Measurements from ENCODE around the gene ARHGAP42.

Gene ARHGAP42

GRCh38 chr11:100932474-100933100, 245.5 kb downstream of the ARHGAP42 start:
- no peak for DNase-seq

GRCh38 chr11:100936781-100937180, 249.7 kb downstream of the ARHGAP42 start:
- no peak for DNase-seq

DNA sequence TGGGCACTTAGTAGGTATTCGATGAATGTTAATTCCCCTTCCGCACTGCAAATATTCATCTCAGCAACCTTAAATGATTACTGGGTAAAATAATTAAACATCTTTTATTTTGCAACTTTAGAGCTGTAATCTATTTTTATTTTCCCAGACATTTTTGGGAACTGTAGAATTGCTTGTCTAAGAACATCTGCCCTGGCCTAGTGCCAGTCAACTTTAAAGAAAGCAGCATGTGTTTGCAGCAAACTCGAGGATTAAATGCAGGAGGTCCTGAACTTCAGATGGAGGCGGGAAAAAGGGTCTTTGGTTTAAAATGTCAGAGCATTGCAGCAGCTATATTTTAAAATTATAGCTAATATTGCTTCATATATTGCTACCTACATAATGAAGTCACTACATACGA, 252.5 kb downstream of the ARHGAP42 start:
- no peak for DNase-seq

DNA sequence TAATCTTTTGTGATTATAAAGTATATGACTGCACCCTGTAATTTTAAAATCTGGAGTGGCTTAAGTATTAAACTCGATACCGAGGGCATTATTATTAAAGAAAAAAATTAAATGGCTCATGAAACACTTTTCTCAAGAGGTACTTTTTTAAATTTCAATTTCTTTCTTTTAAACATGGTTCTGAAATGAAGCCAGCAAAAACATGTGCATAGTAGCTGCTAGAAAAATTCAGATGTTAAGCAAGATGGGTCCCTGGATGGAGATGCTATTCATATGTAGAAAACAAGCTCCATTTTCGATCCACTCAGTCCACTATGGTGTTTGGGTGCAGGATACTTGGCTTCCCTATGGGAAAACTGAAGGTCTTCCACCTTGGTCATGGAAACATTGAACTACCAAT, 253.0 kb downstream of the ARHGAP42 start:
- no peak for DNase-seq

- DNase-seq = no peak
Observed at GRCh38 chr11:100941033-100941432, 253.9 kb downstream of the ARHGAP42 start.

- DNase-seq = no peak
Observed at GRCh38 chr11:100942016-100942415, 254.9 kb downstream of the ARHGAP42 start.

DNA sequence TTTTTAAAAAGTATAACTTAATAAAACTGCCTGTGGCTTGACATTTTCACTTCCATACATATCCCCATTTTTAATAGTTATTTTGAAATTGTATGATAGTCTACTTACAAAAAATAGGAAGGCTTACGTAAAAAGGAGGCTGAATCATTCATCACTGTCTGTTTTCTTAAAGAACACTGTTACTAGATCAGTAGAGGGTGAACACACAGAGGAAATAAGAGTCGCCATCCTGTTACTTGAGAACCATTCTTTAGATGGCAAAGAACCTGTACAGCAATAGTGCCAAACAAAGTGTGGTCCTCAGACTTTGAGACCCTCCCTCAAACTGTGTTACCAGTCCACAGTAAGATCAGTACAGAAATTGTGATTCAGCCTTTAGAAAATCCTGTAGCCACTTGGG, 261.8 kb downstream of the ARHGAP42 start:
- no peak for DNase-seq

DNA sequence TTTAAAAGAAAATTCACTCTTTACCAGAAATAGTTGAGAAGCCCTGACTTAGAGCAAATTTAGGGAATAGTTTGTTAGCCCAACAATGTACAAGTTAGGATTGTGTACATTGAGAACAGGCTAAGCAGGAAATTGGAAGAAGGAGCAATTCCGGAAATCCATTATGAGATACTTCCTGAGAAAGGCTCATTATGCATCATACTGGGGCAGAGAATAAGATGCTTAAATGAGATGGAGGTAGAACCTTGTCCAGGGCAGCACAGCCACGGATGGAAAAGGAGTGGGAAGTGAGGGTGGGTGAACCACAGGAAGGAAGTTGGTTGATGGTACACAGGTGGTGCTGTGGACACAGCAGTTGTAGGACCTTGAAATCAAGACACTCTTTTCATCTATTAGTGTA, 262.4 kb downstream of the ARHGAP42 start:
- DNase-seq = no peak

DNA sequence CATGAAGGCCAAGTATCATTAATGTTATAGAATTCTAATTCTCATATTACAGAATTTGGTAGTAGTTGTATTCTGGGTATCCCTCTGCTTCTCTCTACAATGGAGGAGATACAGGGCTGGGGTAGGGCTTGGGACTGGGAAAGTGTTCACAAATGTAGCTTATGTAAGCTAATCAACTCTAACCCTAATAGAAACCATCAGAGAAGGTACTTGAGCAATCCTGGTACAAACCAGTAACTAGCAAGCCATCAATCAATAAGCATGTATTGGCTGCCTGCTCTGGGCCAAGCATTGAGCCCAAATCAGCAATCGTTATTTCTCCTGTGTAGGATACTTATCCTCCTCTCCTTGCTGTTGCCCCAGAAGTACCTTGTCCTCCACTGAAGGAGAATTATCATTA, 268.2 kb downstream of the ARHGAP42 start:
- DNase-seq = no peak

GRCh38 chr11:100956351-100956750, 269.3 kb downstream of the ARHGAP42 start:
- DNase-seq = no peak

GRCh38 chr11:100957499-100957898, 270.4 kb downstream of the ARHGAP42 start:
- no peak for DNase-seq

GRCh38 chr11:100961633-100962032, 274.5 kb downstream of the ARHGAP42 start:
- no peak for DNase-seq

DNA sequence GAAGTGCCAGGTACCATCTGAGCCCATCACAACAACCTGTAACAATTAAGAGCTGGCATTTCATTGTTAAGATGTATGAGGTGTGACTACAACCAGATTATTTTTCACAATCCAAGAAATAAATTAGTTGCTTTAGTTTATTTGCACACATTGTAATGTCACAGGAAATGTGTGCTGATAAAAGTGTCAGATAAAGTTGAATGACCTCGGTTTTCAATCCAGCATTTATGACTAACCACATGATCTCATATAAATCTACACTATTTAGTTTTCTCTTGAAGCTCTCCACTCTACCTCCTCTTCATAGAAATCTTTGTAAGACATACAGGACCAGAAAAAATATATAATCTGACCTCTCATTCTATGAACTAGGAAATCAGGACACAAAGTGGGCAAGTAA, 276.3 kb downstream of the ARHGAP42 start:
- DNase-seq = no peak

- DNase-seq = no peak
Observed at GRCh38 chr11:100964435-100964834, 277.3 kb downstream of the ARHGAP42 start.

GRCh38 chr11:100965346-100965745, 278.3 kb downstream of the ARHGAP42 start:
- no peak for DNase-seq

- DNase-seq = no peak
Observed at GRCh38 chr11:100966366-100966765, 279.3 kb downstream of the ARHGAP42 start.

DNA sequence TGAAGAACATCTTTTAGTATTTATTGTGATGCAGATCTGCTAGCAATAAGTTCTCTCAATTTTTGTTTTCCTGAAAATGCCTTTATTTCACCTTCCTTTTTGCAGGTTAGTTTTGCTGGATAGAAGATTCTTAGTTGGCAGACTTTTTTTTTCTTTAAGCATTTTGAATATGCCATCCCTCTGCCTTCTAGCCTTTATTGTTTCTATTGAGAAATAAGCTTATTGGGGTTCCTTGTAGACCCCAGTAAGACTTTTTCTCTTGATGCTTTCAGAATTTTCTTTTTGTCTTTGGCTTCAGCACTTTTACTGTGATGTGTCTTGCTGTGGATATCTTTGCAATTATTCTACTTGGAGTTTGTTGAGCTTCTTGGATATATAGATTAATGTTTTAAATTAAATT, 281.9 kb downstream of the ARHGAP42 start:
- no peak for DNase-seq

DNA sequence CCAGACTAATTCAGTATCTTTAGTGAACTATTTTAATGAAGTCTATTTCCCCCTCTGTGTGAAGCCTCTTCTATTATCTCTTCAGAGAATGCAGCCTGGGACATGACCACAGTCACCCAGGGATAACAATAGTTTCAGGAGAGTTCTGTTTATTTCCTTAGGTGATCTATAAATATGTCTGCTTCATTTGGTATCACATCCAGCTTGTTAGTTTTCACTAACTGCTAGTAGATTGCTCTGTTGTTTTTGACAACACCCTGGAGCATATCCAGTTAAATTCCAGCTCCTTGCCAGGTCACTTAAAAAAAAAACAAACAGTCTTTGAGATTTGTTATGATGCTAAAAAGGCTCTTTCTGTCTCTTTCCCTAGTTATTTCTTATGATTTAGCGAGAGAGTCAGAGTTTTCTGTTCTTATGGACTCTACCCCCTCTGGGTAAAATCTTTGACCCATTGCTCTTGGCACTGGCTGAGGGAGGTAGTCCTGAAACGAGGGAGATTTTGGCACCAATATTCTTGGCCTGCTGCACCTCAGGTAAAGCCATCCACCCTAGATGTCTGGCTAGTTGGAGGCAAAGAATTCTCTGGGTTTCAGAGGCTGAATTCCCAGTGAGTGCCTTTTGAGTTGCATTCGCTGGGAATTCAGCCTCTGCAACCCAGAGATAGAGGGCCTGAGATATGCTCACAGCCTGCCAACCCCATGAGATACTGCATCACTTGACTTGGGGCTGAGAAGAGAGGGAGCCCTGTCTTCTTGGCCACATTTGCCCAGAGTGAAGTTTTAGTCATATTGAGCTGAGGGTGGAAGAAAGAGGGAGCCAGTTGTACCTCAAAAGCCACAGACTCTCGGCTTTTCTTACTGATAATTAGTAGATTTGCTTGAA, 283.4 kb downstream of the ARHGAP42 start:
- no peak for DNase-seq

DNA sequence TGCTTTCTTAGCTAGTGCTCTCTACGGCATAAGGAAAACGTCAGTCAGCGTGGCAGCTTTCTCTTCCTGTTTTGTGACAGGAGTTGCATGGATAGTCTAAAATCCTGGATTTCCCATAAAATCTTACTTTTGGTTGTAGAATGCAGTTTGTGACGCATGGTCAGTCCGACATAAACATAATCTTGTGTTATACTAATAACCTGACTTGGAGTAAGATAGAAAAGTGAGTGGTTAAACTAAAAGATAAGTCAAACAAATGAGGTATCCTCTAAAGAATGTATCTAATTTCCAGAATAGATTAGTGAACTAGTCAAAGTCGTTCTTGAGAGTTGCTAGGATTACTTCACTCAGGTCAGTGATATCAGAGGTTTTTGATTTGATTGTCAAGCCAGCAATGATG, 285.0 kb downstream of the ARHGAP42 start:
- no peak for DNase-seq

GRCh38 chr11:100978442-100978841, 291.4 kb downstream of the ARHGAP42 start:
- DNase-seq = no peak

- no peak for DNase-seq
Observed at GRCh38 chr11:100978939-100979338, 291.9 kb downstream of the ARHGAP42 start.

DNA sequence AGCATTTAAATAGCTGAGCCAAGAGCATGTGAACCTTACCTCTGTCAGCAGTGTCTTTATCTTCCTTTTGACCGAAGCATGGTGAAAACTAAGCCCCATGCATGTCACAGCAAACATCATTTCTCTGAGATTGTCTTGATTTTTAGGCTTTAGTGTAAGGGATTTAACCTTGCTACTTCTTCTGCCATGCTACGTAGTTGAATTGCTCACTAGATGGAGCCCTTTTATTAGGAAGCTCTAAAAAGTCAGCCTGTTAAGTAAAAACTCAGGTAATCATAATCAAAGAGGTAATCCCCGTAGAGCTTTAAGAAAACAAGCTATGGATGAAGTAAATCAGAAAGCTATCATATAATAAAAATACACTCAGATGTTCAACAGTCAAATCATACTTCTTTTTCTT, 293.1 kb downstream of the ARHGAP42 start:
- DNase-seq = no peak

GRCh38 chr11:100981196-100981824, 294.2 kb downstream of the ARHGAP42 start:
- no peak for DNase-seq

DNA sequence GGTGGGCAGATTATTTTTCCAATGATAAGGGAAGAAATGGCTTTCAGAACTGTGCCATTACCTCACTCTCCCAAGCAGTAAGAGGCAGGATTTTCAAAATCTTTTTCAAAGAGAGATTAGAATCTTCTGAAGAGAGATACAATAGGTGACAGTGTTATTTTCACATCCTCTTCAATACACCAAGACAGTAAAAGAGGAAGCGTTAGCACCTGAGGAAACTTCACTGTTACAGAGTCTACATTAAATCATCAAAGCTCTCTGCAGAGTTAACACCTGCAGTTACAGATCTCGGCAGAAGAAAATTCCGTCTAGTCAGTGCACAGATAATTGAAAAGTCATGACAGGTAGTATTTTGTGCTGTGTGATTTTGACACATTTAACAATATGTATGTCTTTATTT, 297.6 kb downstream of the ARHGAP42 start:
- DNase-seq = no peak

Data from activated naive CD4-positive, alpha-beta T cell treated with anti-CD3 and anti-CD28 coated beads, Interleukin-2, amount 50 U/mL, for 16 hours (primary cell).